HEK293 (cell line): Measurements from ENCODE around the gene PGBD1.

ENCODE experiments used
- ELK4 ChIP-seq: IDR thresholded peaks from 2 replicates; pipeline ENCODE4 v1.6.1; 2011; ENCODE audit warnings: mild to moderate bottlenecking, low read depth, low read length, borderline replicate concordance
- GLI2 ChIP-seq: fragments of 450-650 bp; formaldehyde crosslinking; IDR thresholded peaks from 2 replicates; pipeline ENCODE4; 2017; ENCODE audit warnings: missing biosample characterization, missing genetic modification characterization, low read depth, borderline replicate concordance
- GLI4 ChIP-seq: fragments of 450-650 bp; formaldehyde crosslinking; IDR thresholded peaks from 2 replicates; pipeline ENCODE4 v1.5.1; 2016; ENCODE audit warnings: missing biosample characterization, missing genetic modification characterization
- IKZF3 ChIP-seq: fragments of 450-650 bp; IDR thresholded peaks from 2 replicates; pipeline ENCODE4 v1.5.0; 2018; ENCODE audit warnings: missing biosample characterization, mild to moderate bottlenecking, missing genetic modification characterization, moderate library complexity
- ZBTB10 ChIP-seq: fragments of 450-650 bp; formaldehyde crosslinking; IDR thresholded peaks from 2 replicates; pipeline ENCODE4 v1.5.1; 2016; ENCODE audit warnings: missing biosample characterization, missing genetic modification characterization
- ZBTB20 ChIP-seq: fragments of 450-650 bp; formaldehyde crosslinking; IDR thresholded peaks from 2 replicates; pipeline ENCODE4 v1.5.1; 2016; ENCODE audit warnings: missing biosample characterization, missing genetic modification characterization
- ZNF146 ChIP-seq: fragments of 450-650 bp; formaldehyde crosslinking; IDR thresholded peaks from 2 replicates; pipeline ENCODE4 v1.5.1; 2016; ENCODE audit warnings: missing biosample characterization, missing genetic modification characterization
- ZNF157 ChIP-seq: fragments of 450-650 bp; formaldehyde crosslinking; IDR thresholded peaks from 2 replicates; pipeline ENCODE4 v1.5.1; 2016; ENCODE audit warnings: missing biosample characterization, missing genetic modification characterization
- ZNF174 ChIP-seq: fragments of 450-650 bp; formaldehyde crosslinking; IDR thresholded peaks from 2 replicates; pipeline ENCODE4 v1.5.0; 2017; ENCODE audit warnings: missing biosample characterization, mild to moderate bottlenecking, missing genetic modification characterization
- ZNF239 ChIP-seq: fragments of 450-650 bp; formaldehyde crosslinking; IDR thresholded peaks from 2 replicates; pipeline ENCODE4 v1.5.1; 2016; ENCODE audit warnings: missing biosample characterization, missing genetic modification characterization
- ZNF362 ChIP-seq: fragments of 450-650 bp; formaldehyde crosslinking; IDR thresholded peaks from 2 replicates; pipeline ENCODE4 v1.5.1; 2016; ENCODE audit warnings: missing biosample characterization, missing genetic modification characterization
- ZNF37A ChIP-seq: fragments of 450-650 bp; IDR thresholded peaks from 2 replicates; pipeline ENCODE4 v1.5.1; 2018; ENCODE audit warnings: missing biosample characterization, missing genetic modification characterization
- ZNF48 ChIP-seq: fragments of 450-650 bp; formaldehyde crosslinking; IDR thresholded peaks from 2 replicates; pipeline ENCODE4 v1.5.1; 2016; ENCODE audit warnings: missing biosample characterization, missing genetic modification characterization
- ZNF510 ChIP-seq: fragments of 450-650 bp; formaldehyde crosslinking; IDR thresholded peaks from 2 replicates; pipeline ENCODE4 v1.5.1; 2018; ENCODE audit warnings: mild to moderate bottlenecking, missing genetic modification characterization, missing biosample characterization; ENCODE audit not compliant: insufficient replicate concordance
- ZNF654 ChIP-seq: fragments of 450-650 bp; formaldehyde crosslinking; IDR thresholded peaks from 2 replicates; pipeline ENCODE4 v1.5.1; 2016; ENCODE audit warnings: low read depth, missing biosample characterization, missing genetic modification characterization
- ZNF843 ChIP-seq: fragments of 450-650 bp; formaldehyde crosslinking; IDR thresholded peaks from 2 replicates; pipeline ENCODE4 v1.5.1; 2016; ENCODE audit warnings: missing biosample characterization, missing genetic modification characterization
- ZSCAN30 ChIP-seq: fragments of 450-650 bp; IDR thresholded peaks from 2 replicates; pipeline ENCODE4 v1.5.1; 2018; ENCODE audit warnings: missing biosample characterization, mild to moderate bottlenecking, missing genetic modification characterization, moderate library complexity
- TF ChIP-seq, protein P1 (sequence below): fragments of 450-650 bp; formaldehyde crosslinking; IDR thresholded peaks from 2 replicates; pipeline ENCODE4 v1.5.1; 2016; ENCODE audit warnings: missing biosample characterization, missing genetic modification characterization
- TF ChIP-seq, protein P2 (sequence below): fragments of 450-650 bp; formaldehyde crosslinking; IDR thresholded peaks from 2 replicates; pipeline ENCODE4; 2016; ENCODE audit warnings: missing biosample characterization, missing genetic modification characterization
- TF ChIP-seq, protein P3 (sequence below): fragments of 450-650 bp; formaldehyde crosslinking; IDR thresholded peaks from 2 replicates; pipeline ENCODE4 v1.5.1; 2016; ENCODE audit warnings: missing biosample characterization, missing genetic modification characterization
- TF ChIP-seq, protein P4 (sequence below): fragments of 450-650 bp; formaldehyde crosslinking; conservative IDR thresholded peaks from 2 replicates; pipeline ENCODE4 v1.5.1; 2016; ENCODE audit warnings: low read depth, missing biosample characterization, missing genetic modification characterization
- TF ChIP-seq, protein P5 (sequence below): fragments of 450-650 bp; IDR thresholded peaks from 2 replicates; pipeline ENCODE4 v1.5.1; 2018; ENCODE audit warnings: missing biosample characterization, mild to moderate bottlenecking, missing genetic modification characterization

The PGBD1 gene

GRCh38 chr6:28349892-28350737 lies 68.7 kb downstream of the PGBD1 start, which contains the start of gene ZKSCAN3 (continued):
- TF ChIP-seq ELK4 (no peak), ZNF37A (no peak), ZBTB10 (tag by site-specific recombination) (peak; percentile 94), ZNF239 (tag by site-specific recombination) (0 out of 2 replicates have a peak, but pooled peaks have one; percentile 60), ZBTB20 (peak; percentile 93), ZNF362 (tag by site-specific recombination) (no peak), ZNF510 (tag by site-specific recombination) (no peak), ZSCAN30 (tag by site-specific recombination) (0 out of 2 replicates have a peak, but pooled peaks have one; percentile 6), ZNF843 (tag by site-specific recombination) (peak; percentile 77), ZNF48 (tag by site-specific recombination) (no peak), ZNF174 (no peak), IKZF3 (no peak), GLI4 (tag by site-specific recombination) (peak; percentile 58; the same call in 1 of the 2 replicates), GLI2 (tag by site-specific recombination) (no peak), ZNF157 (tag by site-specific recombination) (no peak), ZNF654 (tag by site-specific recombination) (0 out of 2 replicates have a peak, but pooled peaks have one; percentile 7), ZNF146 (peak; percentile 11; the same call in 1 of the 2 replicates)
- TF ChIP-seq, protein P1, sequence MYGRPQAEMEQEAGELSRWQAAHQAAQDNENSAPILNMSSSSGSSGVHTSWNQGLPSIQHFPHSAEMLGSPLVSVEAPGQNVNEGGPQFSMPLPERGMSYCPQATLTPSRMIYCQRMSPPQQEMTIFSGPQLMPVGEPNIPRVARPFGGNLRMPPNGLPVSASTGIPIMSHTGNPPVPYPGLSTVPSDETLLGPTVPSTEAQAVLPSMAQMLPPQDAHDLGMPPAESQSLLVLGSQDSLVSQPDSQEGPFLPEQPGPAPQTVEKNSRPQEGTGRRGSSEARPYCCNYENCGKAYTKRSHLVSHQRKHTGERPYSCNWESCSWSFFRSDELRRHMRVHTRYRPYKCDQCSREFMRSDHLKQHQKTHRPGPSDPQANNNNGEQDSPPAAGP (tag by site-specific recombination): peak; percentile 88
- TF ChIP-seq, protein P2, sequence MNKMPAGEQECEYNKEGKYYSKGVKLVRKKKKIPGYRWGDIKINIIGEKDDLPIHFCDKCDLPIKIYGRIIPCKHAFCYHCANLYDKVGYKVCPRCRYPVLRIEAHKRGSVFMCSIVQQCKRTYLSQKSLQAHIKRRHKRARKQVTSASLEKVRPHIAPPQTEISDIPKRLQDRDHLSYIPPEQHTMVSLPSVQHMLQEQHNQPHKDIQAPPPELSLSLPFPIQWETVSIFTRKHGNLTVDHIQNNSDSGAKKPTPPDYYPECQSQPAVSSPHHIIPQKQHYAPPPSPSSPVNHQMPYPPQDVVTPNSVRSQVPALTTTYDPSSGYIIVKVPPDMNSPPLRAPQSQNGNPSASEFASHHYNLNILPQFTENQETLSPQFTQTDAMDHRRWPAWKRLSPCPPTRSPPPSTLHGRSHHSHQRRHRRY (tag by site-specific recombination): no peak
- TF ChIP-seq, protein P3, sequence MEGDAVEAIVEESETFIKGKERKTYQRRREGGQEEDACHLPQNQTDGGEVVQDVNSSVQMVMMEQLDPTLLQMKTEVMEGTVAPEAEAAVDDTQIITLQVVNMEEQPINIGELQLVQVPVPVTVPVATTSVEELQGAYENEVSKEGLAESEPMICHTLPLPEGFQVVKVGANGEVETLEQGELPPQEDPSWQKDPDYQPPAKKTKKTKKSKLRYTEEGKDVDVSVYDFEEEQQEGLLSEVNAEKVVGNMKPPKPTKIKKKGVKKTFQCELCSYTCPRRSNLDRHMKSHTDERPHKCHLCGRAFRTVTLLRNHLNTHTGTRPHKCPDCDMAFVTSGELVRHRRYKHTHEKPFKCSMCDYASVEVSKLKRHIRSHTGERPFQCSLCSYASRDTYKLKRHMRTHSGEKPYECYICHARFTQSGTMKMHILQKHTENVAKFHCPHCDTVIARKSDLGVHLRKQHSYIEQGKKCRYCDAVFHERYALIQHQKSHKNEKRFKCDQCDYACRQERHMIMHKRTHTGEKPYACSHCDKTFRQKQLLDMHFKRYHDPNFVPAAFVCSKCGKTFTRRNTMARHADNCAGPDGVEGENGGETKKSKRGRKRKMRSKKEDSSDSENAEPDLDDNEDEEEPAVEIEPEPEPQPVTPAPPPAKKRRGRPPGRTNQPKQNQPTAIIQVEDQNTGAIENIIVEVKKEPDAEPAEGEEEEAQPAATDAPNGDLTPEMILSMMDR (tag by site-specific recombination): peak; percentile 58; the same call in 1 of the 2 replicates
- TF ChIP-seq, protein P4, sequence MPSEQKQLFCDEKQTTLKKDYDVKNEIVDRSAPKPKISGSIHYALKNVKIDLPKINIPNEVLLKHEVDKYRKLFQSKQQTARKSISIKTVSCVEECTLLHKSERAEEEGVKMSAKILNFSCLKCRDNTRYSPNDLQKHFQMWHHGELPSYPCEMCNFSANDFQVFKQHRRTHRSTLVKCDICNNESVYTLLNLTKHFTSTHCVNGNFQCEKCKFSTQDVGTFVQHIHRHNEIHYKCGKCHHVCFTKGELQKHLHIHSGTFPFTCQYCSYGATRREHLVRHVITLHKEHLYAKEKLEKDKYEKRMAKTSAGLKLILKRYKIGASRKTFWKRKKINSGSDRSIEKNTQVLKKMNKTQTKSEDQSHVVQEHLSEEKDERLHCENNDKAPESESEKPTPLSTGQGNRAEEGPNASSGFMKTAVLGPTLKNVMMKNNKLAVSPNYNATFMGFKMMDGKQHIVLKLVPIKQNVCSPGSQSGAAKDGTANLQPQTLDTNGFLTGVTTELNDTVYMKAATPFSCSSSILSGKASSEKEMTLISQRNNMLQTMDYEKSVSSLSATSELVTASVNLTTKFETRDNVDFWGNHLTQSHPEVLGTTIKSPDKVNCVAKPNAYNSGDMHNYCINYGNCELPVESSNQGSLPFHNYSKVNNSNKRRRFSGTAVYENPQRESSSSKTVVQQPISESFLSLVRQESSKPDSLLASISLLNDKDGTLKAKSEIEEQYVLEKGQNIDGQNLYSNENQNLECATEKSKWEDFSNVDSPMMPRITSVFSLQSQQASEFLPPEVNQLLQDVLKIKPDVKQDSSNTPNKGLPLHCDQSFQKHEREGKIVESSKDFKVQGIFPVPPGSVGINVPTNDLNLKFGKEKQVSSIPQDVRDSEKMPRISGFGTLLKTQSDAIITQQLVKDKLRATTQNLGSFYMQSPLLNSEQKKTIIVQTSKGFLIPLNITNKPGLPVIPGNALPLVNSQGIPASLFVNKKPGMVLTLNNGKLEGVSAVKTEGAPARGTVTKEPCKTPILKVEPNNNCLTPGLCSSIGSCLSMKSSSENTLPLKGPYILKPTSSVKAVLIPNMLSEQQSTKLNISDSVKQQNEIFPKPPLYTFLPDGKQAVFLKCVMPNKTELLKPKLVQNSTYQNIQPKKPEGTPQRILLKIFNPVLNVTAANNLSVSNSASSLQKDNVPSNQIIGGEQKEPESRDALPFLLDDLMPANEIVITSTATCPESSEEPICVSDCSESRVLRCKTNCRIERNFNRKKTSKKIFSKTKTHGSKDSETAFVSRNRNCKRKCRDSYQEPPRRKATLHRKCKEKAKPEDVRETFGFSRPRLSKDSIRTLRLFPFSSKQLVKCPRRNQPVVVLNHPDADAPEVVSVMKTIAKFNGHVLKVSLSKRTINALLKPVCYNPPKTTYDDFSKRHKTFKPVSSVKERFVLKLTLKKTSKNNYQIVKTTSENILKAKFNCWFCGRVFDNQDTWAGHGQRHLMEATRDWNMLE (tag by site-specific recombination): peak; percentile 73
- TF ChIP-seq, protein P5, sequence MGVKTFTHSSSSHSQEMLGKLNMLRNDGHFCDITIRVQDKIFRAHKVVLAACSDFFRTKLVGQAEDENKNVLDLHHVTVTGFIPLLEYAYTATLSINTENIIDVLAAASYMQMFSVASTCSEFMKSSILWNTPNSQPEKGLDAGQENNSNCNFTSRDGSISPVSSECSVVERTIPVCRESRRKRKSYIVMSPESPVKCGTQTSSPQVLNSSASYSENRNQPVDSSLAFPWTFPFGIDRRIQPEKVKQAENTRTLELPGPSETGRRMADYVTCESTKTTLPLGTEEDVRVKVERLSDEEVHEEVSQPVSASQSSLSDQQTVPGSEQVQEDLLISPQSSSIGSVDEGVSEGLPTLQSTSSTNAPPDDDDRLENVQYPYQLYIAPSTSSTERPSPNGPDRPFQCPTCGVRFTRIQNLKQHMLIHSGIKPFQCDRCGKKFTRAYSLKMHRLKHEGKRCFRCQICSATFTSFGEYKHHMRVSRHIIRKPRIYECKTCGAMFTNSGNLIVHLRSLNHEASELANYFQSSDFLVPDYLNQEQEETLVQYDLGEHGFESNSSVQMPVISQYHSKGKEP: no peak
